ENCODE data around the gene GLCE.

The GLCE gene

GRCh38 chr15:69305204-69305931, 144.9 kb downstream of the GLCE start:
- peak; percentile 90 for DNase-seq (ENCODE audit: low read depth)
- H3K4me3 ChIP-seq (ENCODE audit: low read depth, low read length), result no peak overlapping the region

GRCh38 chr15:69305933-69306568, 145.6 kb downstream of the GLCE start:
- H3K4me3 ChIP-seq (ENCODE audit: low read depth, low read length), result no peak overlapping the region
- no peak for DNase-seq (ENCODE audit: low read depth)

GRCh38 chr15:69307939-69308338, 147.5 kb downstream of the GLCE start:
- H3K4me3 ChIP-seq (ENCODE audit: low read depth, low read length), result no peak overlapping the region
- DNase-seq (ENCODE audit: low read depth), result no peak

- no peak for DNase-seq (ENCODE audit: low read depth)
- H3K4me3 ChIP-seq (ENCODE audit: low read depth, low read length), result no peak overlapping the region
Observed at GRCh38 chr15:69308949-69309348, 148.5 kb downstream of the GLCE start.

- H3K4me3 ChIP-seq (ENCODE audit: low read depth, low read length), result no peak overlapping the region
- no peak for DNase-seq (ENCODE audit: low read depth)
Observed at GRCh38 chr15:69311319-69311721, 150.9 kb downstream of the GLCE start.

GRCh38 chr15:69313432-69314000, 153.1 kb downstream of the GLCE start:
- H3K4me3 ChIP-seq (ENCODE audit: low read depth, low read length), result no peak overlapping the region
- DNase-seq (ENCODE audit: low read depth), result no peak

- no peak for DNase-seq (ENCODE audit: low read depth)
- H3K4me3 ChIP-seq (ENCODE audit: low read depth, low read length), result no peak overlapping the region
Observed at GRCh38 chr15:69314131-69314530, 153.7 kb downstream of the GLCE start.

GRCh38 chr15:69314736-69315135, 154.3 kb downstream of the GLCE start:
- DNase-seq (ENCODE audit: low read depth), result no peak
- H3K4me3 ChIP-seq (ENCODE audit: low read depth, low read length), result no peak overlapping the region

GRCh38 chr15:69315402-69316110, 155.1 kb downstream of the GLCE start:
- DNase-seq (ENCODE audit: low read depth), result no peak
- H3K4me3 ChIP-seq (ENCODE audit: low read depth, low read length), result no peak overlapping the region

GRCh38 chr15:69316291-69316690, 155.9 kb downstream of the GLCE start:
- DNase-seq (ENCODE audit: low read depth), result no peak
- no peak overlapping the region for H3K4me3 ChIP-seq (ENCODE audit: low read depth, low read length)

GRCh38 chr15:69317392-69317841, 157.0 kb downstream of the GLCE start:
- no peak overlapping the region for H3K4me3 ChIP-seq (ENCODE audit: low read depth, low read length)
- DNase-seq (ENCODE audit: low read depth), result no peak

GRCh38 chr15:69318033-69318432, 157.6 kb downstream of the GLCE start:
- no peak for DNase-seq (ENCODE audit: low read depth)
- H3K4me3 ChIP-seq (ENCODE audit: low read depth, low read length), result no peak overlapping the region

GRCh38 chr15:69319384-69320375, 159.2 kb downstream of the GLCE start:
- no peak overlapping the region for H3K4me3 ChIP-seq (ENCODE audit: low read depth, low read length)
- DNase-seq (ENCODE audit: low read depth), result no peak

- DNase-seq (ENCODE audit: low read depth), result no peak
Observed at GRCh38 chr15:69320977-69321554, 160.6 kb downstream of the GLCE start.

More at GRCh38 chr15:69320977-69321554, 160.6 kb downstream of the GLCE start:
- H3K4me3 ChIP-seq (ENCODE audit: low read depth, low read length), result no peak overlapping the region

Data from skeletal muscle cell (primary cell).